ENCODE data around the gene MARVELD1. TPM values are rescaled to one million over a fixed set of nuclear protein-coding genes. Genes with fewer than 3 reads are reported as not detected.
A peak's percentile ranks its signal among the peaks of the same experiment; 100 is the strongest.

MARVELD1 gene
- total and polyA plus RNA-seq, 2 of the 13 experiments (the other 11 are each of a cell fraction or from before 2014, with no cell fraction given), result not detected

- TF ChIP-seq MXD4 (CRISPR knock-in tag; IDR thresholded peaks at IDR 0.05) (no peak), ZNF501 (CRISPR knock-in tag; IDR thresholded peaks at IDR 0.05) (no peak), HMGA1 (CRISPR knock-in tag; conservative IDR thresholded peaks at IDR 0.05) (no peak), ZNF672 (CRISPR knock-in tag; IDR thresholded peaks at IDR 0.05) (no peak), SMARCE1 (IDR thresholded peaks at IDR 0.05; ENCODE audit: borderline replicate concordance) (no peak), ETS1 (CRISPR knock-in tag; IDR thresholded peaks at IDR 0.05) (no peak), ZMYM3 (CRISPR knock-in tag; IDR thresholded peaks at IDR 0.05) (no peak), TFDP2 (CRISPR knock-in tag; IDR thresholded peaks at IDR 0.05) (no peak), KAT7 (CRISPR knock-in tag; IDR thresholded peaks at IDR 0.05; ENCODE audit: borderline replicate concordance) (no peak), ELF3 (CRISPR knock-in tag; IDR thresholded peaks at IDR 0.05) (no peak), SNAI1 (CRISPR knock-in tag; IDR thresholded peaks at IDR 0.05; ENCODE audit: borderline replicate concordance) (no peak), SIN3A (IDR thresholded peaks at IDR 0.05; ENCODE audit: borderline replicate concordance, low read depth, low read length) (no peak), PRDM10 (CRISPR knock-in tag; IDR thresholded peaks at IDR 0.05; ENCODE audit: low read depth) (0 out of 2 replicates have a peak, but pooled peaks have one; percentile 3), ZNF484 (CRISPR knock-in tag; IDR thresholded peaks at IDR 0.05; ENCODE audit: borderline replicate concordance, low read depth) (no peak), ZNF619 (CRISPR knock-in tag; IDR thresholded peaks at IDR 0.05) (no peak), ZNF510 (CRISPR knock-in tag; IDR thresholded peaks at IDR 0.05; ENCODE audit: low read depth) (no peak), ZNF790 (CRISPR knock-in tag; IDR thresholded peaks at IDR 0.05; ENCODE audit: borderline replicate concordance) (0 out of 2 replicates have a peak, but pooled peaks have one; percentile 53), ZNF205 (CRISPR knock-in tag; IDR thresholded peaks at IDR 0.05) (no peak)
- TF ChIP-seq, protein P1, sequence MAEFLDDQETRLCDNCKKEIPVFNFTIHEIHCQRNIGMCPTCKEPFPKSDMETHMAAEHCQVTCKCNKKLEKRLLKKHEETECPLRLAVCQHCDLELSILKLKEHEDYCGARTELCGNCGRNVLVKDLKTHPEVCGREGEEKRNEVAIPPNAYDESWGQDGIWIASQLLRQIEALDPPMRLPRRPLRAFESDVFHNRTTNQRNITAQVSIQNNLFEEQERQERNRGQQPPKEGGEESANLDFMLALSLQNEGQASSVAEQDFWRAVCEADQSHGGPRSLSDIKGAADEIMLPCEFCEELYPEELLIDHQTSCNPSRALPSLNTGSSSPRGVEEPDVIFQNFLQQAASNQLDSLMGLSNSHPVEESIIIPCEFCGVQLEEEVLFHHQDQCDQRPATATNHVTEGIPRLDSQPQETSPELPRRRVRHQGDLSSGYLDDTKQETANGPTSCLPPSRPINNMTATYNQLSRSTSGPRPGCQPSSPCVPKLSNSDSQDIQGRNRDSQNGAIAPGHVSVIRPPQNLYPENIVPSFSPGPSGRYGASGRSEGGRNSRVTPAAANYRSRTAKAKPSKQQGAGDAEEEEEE (CRISPR knock-in tag; IDR thresholded peaks at IDR 0.05; ENCODE audit: borderline replicate concordance), result 0 out of 2 replicates have a peak, but pooled peaks have one; percentile 52
- TF ChIP-seq, protein P2, sequence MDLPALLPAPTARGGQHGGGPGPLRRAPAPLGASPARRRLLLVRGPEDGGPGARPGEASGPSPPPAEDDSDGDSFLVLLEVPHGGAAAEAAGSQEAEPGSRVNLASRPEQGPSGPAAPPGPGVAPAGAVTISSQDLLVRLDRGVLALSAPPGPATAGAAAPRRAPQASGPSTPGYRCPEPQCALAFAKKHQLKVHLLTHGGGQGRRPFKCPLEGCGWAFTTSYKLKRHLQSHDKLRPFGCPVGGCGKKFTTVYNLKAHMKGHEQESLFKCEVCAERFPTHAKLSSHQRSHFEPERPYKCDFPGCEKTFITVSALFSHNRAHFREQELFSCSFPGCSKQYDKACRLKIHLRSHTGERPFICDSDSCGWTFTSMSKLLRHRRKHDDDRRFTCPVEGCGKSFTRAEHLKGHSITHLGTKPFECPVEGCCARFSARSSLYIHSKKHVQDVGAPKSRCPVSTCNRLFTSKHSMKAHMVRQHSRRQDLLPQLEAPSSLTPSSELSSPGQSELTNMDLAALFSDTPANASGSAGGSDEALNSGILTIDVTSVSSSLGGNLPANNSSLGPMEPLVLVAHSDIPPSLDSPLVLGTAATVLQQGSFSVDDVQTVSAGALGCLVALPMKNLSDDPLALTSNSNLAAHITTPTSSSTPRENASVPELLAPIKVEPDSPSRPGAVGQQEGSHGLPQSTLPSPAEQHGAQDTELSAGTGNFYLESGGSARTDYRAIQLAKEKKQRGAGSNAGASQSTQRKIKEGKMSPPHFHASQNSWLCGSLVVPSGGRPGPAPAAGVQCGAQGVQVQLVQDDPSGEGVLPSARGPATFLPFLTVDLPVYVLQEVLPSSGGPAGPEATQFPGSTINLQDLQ (CRISPR knock-in tag; IDR thresholded peaks at IDR 0.05), result no peak
Observed at GRCh38 chr10:97736403-97736901, 22.9 kb downstream of the MARVELD1 start (continued).

All from HepG2 (cell line).